ENCODE data around the gene B4GALNT4.

DNA sequence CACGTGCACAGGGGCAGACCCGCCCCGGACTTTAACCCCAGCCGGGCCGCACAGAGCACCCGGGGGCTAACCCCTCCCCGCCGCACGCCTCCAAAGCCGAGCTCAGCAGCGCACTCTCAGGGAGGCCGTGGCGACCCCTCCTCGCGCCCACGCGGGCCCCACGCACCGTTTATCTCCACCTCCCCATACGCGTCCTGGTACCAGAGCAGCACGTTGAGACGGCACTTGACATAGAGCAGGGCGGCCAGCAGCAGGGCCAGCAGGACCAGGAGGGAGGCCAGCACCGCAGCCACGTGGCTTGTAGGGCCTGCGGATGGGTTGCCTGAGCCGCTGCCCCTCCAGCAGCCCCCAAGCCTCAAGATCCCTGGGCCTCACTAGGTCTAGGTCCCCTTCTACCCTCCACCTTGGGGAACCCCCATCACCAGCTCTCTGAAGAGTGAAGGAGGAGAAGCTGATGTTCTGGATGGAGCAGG is 38.4 kb downstream of the B4GALNT4 start:
- TF ChIP-seq, protein P1, sequence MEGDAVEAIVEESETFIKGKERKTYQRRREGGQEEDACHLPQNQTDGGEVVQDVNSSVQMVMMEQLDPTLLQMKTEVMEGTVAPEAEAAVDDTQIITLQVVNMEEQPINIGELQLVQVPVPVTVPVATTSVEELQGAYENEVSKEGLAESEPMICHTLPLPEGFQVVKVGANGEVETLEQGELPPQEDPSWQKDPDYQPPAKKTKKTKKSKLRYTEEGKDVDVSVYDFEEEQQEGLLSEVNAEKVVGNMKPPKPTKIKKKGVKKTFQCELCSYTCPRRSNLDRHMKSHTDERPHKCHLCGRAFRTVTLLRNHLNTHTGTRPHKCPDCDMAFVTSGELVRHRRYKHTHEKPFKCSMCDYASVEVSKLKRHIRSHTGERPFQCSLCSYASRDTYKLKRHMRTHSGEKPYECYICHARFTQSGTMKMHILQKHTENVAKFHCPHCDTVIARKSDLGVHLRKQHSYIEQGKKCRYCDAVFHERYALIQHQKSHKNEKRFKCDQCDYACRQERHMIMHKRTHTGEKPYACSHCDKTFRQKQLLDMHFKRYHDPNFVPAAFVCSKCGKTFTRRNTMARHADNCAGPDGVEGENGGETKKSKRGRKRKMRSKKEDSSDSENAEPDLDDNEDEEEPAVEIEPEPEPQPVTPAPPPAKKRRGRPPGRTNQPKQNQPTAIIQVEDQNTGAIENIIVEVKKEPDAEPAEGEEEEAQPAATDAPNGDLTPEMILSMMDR (IDR thresholded peaks at IDR 0.05; ENCODE audit: insufficient read depth, low read depth, low read length), result no peak
- no peak for TF ChIP-seq EZH2 (IDR thresholded peaks at IDR 0.05; ENCODE audit: insufficient read depth, low read length)
